Fibroblast of lung (primary cell): Measurements from ENCODE around the gene XIRP2. TPM values are rescaled to one million over a fixed set of nuclear protein-coding genes. Genes with fewer than 3 reads are reported as not detected.

Experiments
- DNase-seq, 2 donors: peaks; one replicate each; pipeline versions ENCODE4 v3.0.0 to v3.0.0-alpha.2; 2010; ENCODE audit warnings: low read depth in 2 of 2
- H2AFZ ChIP-seq: 2 replicates; pipeline ENCODE4 v1.5.1; 2012; ENCODE audit warnings: low read length, control low read depth, inconsistent platforms
- H3K27ac ChIP-seq: 2 replicates; pipeline ENCODE4 v1.5.1; 2011; ENCODE audit warnings: low read length, control low read depth; ENCODE audit not compliant: insufficient read depth
- H3K27me3 ChIP-seq: 2 replicates; pipeline ENCODE4 v1.5.1; 2011; ENCODE audit warnings: mild to moderate bottlenecking, low read length; ENCODE audit not compliant: control insufficient read depth, insufficient read depth
- H3K36me3 ChIP-seq: 2 replicates; pipeline ENCODE4 v1.5.1; 2011; ENCODE audit warnings: low read length; ENCODE audit not compliant: control insufficient read depth, insufficient read depth
- H3K4me1 ChIP-seq: 2 replicates; pipeline ENCODE4 v1.5.1; 2011; ENCODE audit warnings: low read length; ENCODE audit not compliant: control insufficient read depth, insufficient read depth; ENCODE audit errors: extremely low read depth
- H3K4me2 ChIP-seq: 2 replicates; pipeline ENCODE4 v1.5.1; 2011; ENCODE audit warnings: low read length, control low read depth; ENCODE audit not compliant: insufficient read depth; ENCODE audit errors: extremely low read depth
- H3K4me3 ChIP-seq, 4 experiments: fragments of 200-600 bp in 1 of 4; sonication (generic) in 1 of 4; replicated peaks in 1 of 4; 2 replicates each; pipeline ENCODE4 v1.5.1; 2011 to 2016; ENCODE audit warnings: low read length in 4 of 4, low read depth in 3 of 4, mild to moderate bottlenecking in 3 of 4, control low read depth in 2 of 4, inconsistent platforms in 1 of 4, mixed read lengths in 1 of 4; ENCODE audit not compliant: insufficient read depth in 1 of 4; ENCODE audit errors: control extremely low read depth in 1 of 4
- H3K79me2 ChIP-seq: 2 replicates; pipeline ENCODE4 v1.5.1; 2012; ENCODE audit warnings: mild to moderate bottlenecking, low read length, inconsistent platforms; ENCODE audit not compliant: control insufficient read depth, insufficient read depth
- H3K9ac ChIP-seq: 2 replicates; pipeline ENCODE4 v1.5.1; 2011; ENCODE audit warnings: mild to moderate bottlenecking, low read length, control low read depth; ENCODE audit not compliant: insufficient read depth
- H3K9me3 ChIP-seq: 2 replicates; pipeline ENCODE4 v1.5.1; 2012; ENCODE audit warnings: low read depth, low read length; ENCODE audit not compliant: control insufficient read depth, insufficient read depth
- H4K20me1 ChIP-seq: 2 replicates; pipeline ENCODE4 v1.5.1; 2011; ENCODE audit warnings: low read length; ENCODE audit not compliant: control insufficient read depth, insufficient read depth; ENCODE audit errors: extremely low read depth
- CTCF ChIP-seq, 2 donors: IDR thresholded peaks in 1 of 2; conservative IDR thresholded peaks in 1 of 2; 1 replicate in 1 of 2; 2 replicates in 1 of 2; pipeline ENCODE4 v1.5.1; 2011 to 2012; ENCODE audit warnings: low read length in 2 of 2, control low read depth in 1 of 2, inconsistent platforms in 1 of 2, low read depth in 1 of 2, mild to moderate bottlenecking in 1 of 2
- EZH2 ChIP-seq: IDR thresholded peaks from 2 replicates; pipeline ENCODE4 v1.5.1; 2012; ENCODE audit warnings: low read length, control low read depth, mild to moderate bottlenecking; ENCODE audit errors: missing control alignments
- polyA plus RNA-seq, 2 donors: library from polyadenylated mRNA; depleted of rRNA in 1 of 2; stranded (reverse) in 1 of 2; unstranded in 1 of 2; fragments of >200 nt; gene quantifications; 2 replicates each; pipeline ENCODE4 v1.2.1, GENCODE V29; 2011 to 2012; ENCODE audit warnings: missing spikeins in 1 of 2
- total RNA-seq: library from RNA; depleted of rRNA; stranded (reverse); fragments of >200 nt; gene quantifications from 2 replicates; pipeline ENCODE4 v1.2.1, GENCODE V29; 2014

Gene XIRP2
- total and polyA plus RNA-seq, 2 donors (not counting 1 experiment from before 2014, with no cell fraction given) = 1.1 to 2.0 TPM

DNA sequence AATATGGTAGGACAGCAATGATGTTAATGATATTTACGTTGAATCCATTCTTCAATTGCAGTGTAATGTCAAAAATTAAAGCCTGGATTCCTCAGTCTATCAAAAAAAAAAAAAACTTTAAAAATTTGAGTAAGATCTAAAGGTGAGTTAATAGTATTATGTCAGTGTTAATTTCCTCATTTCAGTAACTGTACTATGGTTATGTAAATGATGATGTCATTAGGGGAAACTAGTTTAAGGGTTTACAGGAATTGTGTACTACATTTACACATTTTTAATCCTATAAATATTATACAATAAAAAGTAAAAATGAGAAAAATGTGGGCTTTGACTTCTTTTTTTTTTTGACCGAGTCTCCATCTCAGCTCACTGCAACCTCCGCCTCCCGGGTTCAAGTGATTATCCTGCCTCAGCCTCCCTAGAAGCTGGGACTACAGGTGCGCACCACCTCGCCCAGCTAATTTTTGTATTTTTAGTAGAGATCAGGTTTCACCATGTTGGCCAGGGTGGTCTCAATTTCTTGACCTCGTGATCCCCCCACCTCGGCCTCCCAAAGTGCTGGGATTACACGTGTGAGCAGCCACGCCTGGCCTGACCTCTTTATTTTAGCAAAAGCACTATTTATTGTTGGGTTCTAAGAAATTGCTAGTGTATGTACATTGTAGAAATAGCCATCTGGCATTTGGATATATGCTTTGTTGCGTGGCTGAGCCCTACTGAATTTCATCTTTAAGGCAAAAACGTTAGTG lies 106.5 kb downstream of the XIRP2 start:
- H3K9ac ChIP-seq = no peak overlapping the region
- TF ChIP-seq EZH2 (no peak), CTCF (conservative IDR thresholded peaks at IDR 0.05 in 1 of 2, IDR thresholded peaks at IDR 0.05 in 1 of 2; ENCODE audit: low read depth in 1 of 2, low read length in 2 of 2) (no peak)
- H3K4me1 ChIP-seq = no peaks in the 10 kb centered on the region
- no peaks in the 10 kb centered on the region for H3K36me3 ChIP-seq
- H3K27me3 ChIP-seq = no peaks in the 10 kb centered on the region
- H3K27ac ChIP-seq = no peak overlapping the region
- H3K79me2 ChIP-seq = no peaks in the 10 kb centered on the region
- H3K4me3 ChIP-seq = no peak overlapping the region
- DNase-seq = no peak
- H3K9me3 ChIP-seq = no peaks in the 10 kb centered on the region
- H3K4me2 ChIP-seq = no peak overlapping the region
- H2AFZ ChIP-seq = no peak overlapping the region
- no peaks in the 10 kb centered on the region for H4K20me1 ChIP-seq

- DNase-seq = no peak
- Histone ChIP-seq H3K9ac (no peak overlapping the region), H3K27ac (no peak overlapping the region), H2AFZ (no peak overlapping the region), H3K4me1 (no peaks in the 10 kb centered on the region), H3K27me3 (no peaks in the 10 kb centered on the region), H3K36me3 (no peaks in the 10 kb centered on the region), H4K20me1 (no peaks in the 10 kb centered on the region), H3K4me2 (no peak overlapping the region), H3K9me3 (no peaks in the 10 kb centered on the region), H3K79me2 (no peaks in the 10 kb centered on the region), H3K4me3 (no peak overlapping the region)
- TF ChIP-seq EZH2 (no peak), CTCF (conservative IDR thresholded peaks at IDR 0.05 in 1 of 2, IDR thresholded peaks at IDR 0.05 in 1 of 2; ENCODE audit: low read depth in 1 of 2, low read length in 2 of 2) (no peak)
Measured at GRCh38 chr2:166996465-166996864, 108.2 kb downstream of the XIRP2 start.

DNA sequence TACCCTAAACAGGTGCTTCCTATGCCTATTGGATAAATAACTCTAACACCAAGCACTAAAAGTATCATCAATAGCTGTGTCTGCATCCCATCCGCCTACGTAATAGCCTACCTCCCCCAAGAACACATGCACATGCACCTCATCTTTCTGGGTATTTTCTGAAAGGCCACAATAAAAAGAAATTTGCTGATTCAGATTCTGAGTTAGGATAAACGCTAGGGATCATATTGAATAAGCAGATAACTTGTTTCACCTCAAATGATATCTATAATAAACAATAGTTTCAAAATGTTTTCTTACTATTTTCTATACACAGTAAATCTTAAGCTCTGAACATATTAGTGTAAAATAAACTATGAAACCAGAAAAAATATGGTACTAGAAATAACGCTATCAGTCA lies 112.9 kb downstream of the XIRP2 start:
- TF ChIP-seq CTCF (conservative IDR thresholded peaks at IDR 0.05 in 1 of 2, IDR thresholded peaks at IDR 0.05 in 1 of 2; ENCODE audit: low read depth in 1 of 2, low read length in 2 of 2) (no peak), EZH2 (no peak)
- Histone ChIP-seq H2AFZ (no peak overlapping the region), H3K27ac (no peak overlapping the region), H3K36me3 (no peaks in the 10 kb centered on the region), H3K9ac (no peak overlapping the region), H3K4me1 (no peaks in the 10 kb centered on the region), H4K20me1 (no peaks in the 10 kb centered on the region), H3K27me3 (no peaks in the 10 kb centered on the region), H3K9me3 (no peaks in the 10 kb centered on the region), H3K4me2 (no peak overlapping the region), H3K79me2 (no peaks in the 10 kb centered on the region), H3K4me3 (no peak overlapping the region)
- no peak for DNase-seq
